ENCODE results near the gene EMILIN3. TPM values are rescaled to one million over a fixed set of nuclear protein-coding genes. Genes with fewer than 3 reads are reported as not detected.

EMILIN3 gene
- total RNA-seq, 2 donors from 2014 or later, result 1.8 to 4.9 TPM

- Histone ChIP-seq H3K4me1 (no peaks in the 10 kb centered on the region), H3K27ac (no peak overlapping the region), H3K36me3 (peaks cover 33% of the 10 kb centered on the region)
These were observed 18.0 kb downstream of the EMILIN3 start for GRCh38 chr20:41348430-41349172.

GRCh38 chr20:41347523-41348429 is 18.8 kb downstream of the EMILIN3 start:
- TF ChIP-seq CTCF (IDR thresholded peaks at IDR 0.05), result no peak
- Histone ChIP-seq H3K27me3 (no peaks in the 10 kb centered on the region), H3K36me3 (peaks cover 33% of the 10 kb centered on the region), H3K27ac (no peak overlapping the region), H3K4me1 (no peaks in the 10 kb centered on the region), H3K9me3 (no peaks in the 10 kb centered on the region), H3K4me3 (no peak overlapping the region)
- DNase-seq (ENCODE audit: low spot score), result no peak

More at GRCh38 chr20:41348430-41349172, 18.0 kb downstream of the EMILIN3 start:
- no peaks in the 10 kb centered on the region for H3K9me3 ChIP-seq
- no peak for TF ChIP-seq CTCF (IDR thresholded peaks at IDR 0.05)
- H3K4me3 ChIP-seq, result no peak overlapping the region
- no peak for DNase-seq (ENCODE audit: low spot score)
- H3K27me3 ChIP-seq, result no peaks in the 10 kb centered on the region

- no peak for DNase-seq (ENCODE audit: low spot score)
- no peak overlapping the region for H3K27ac ChIP-seq
These were observed 20.9 kb downstream of the EMILIN3 start for GRCh38 chr20:41345729-41346067.

GRCh38 chr20:41344938-41345728 is 21.5 kb downstream of the EMILIN3 start:
- Histone ChIP-seq H3K36me3 (peaks cover 20% of the 10 kb centered on the region), H3K27ac (no peak overlapping the region), H3K9me3 (no peaks in the 10 kb centered on the region), H3K27me3 (no peaks in the 10 kb centered on the region), H3K4me1 (peaks cover 0 to 13% of the 10 kb centered on the region in 2 donors), H3K4me3 (no peak overlapping the region)
- DNase-seq (ENCODE audit: low spot score), result no peak
- no peak for TF ChIP-seq CTCF (IDR thresholded peaks at IDR 0.05)

More at GRCh38 chr20:41345729-41346067, 20.9 kb downstream of the EMILIN3 start:
- Histone ChIP-seq H3K27me3 (no peaks in the 10 kb centered on the region), H3K36me3 (peaks cover 22% of the 10 kb centered on the region), H3K4me3 (no peak overlapping the region), H3K9me3 (no peaks in the 10 kb centered on the region), H3K4me1 (peaks cover 0 to 9% of the 10 kb centered on the region in 2 donors)
- no peak for TF ChIP-seq CTCF (IDR thresholded peaks at IDR 0.05)

GRCh38 chr20:41344477-41344876 is 22.1 kb downstream of the EMILIN3 start:
- no peak overlapping the region for H3K27ac ChIP-seq
- H3K9me3 ChIP-seq, result no peaks in the 10 kb centered on the region
- H3K27me3 ChIP-seq, result no peaks in the 10 kb centered on the region
- H3K36me3 ChIP-seq, result peaks cover 16% of the 10 kb centered on the region
- TF ChIP-seq CTCF (IDR thresholded peaks at IDR 0.05), result no peak
- no peak overlapping the region for H3K4me3 ChIP-seq
- H3K4me1 ChIP-seq, result peaks cover 0 to 19% of the 10 kb centered on the region in 2 donors
- no peak for DNase-seq (ENCODE audit: low spot score)
